K562 (cell line): ENCODE data around the gene CD164L2. TPM values are rescaled to one million over a fixed set of nuclear protein-coding genes. Genes with fewer than 3 reads are reported as not detected.

Experiments
- ATAC-seq: fragments of 200-7000 bp; cut with Tn5 transposase; 3 replicates; pipeline ENCODE4 v1.9.1; 2020; ENCODE audit warnings: moderate library complexity
- BruUV-seq: library from RNA; stranded (reverse); fragments of 400-500 nt; replicated peaks from 2 replicates; lab custom pipeline; 2021; lab: Mats Ljungman, UMichigan
- CTCF ChIA-PET: fragments of 300-600 bp; formaldehyde crosslinking; extraction: SDS; loops from one replicate; lab custom pipeline; 2021; ENCODE audit warnings: low intra/inter-chr PET ratio; lab: Yijun Ruan, JAX
- POLR2A ChIA-PET: fragments of 300-600, 350-650 bp; sonication (Branson Sonifier 250); formaldehyde crosslinking; extraction: SDS; loops from one replicate; lab custom pipeline; 2021; ENCODE audit warnings: antibody characterized with exemption, inconsistent platforms; lab: Yijun Ruan, JAX
- DNase-seq, 4 experiments: peaks; one replicate each; pipeline versions ENCODE4 v3.0.0 to v3.0.0-alpha.2; 2011 to 2018; ENCODE audit warnings: low spot score in 3 of 4, mixed read lengths in 3 of 4; ENCODE audit errors: extremely low read depth in 1 of 4
- FAIRE-seq: peaks from 2 replicates; lab custom pipeline; 2011; peaks lifted over from hg19 to GRCh38; lab: Jason Lieb, UNC
- H2AFZ ChIP-seq: 2 replicates; pipeline ENCODE4 v1.6.0; 2011; ENCODE audit warnings: low read depth, low read length, control low read depth, inconsistent platforms
- H3K27ac ChIP-seq: fragments of 200-600 bp; 3 replicates; pipeline ENCODE4 v1.8.0; 2011; ENCODE audit warnings: low read depth, mild to moderate bottlenecking, control low read depth, inconsistent platforms, low read length, moderate library complexity, mixed read lengths; ENCODE audit errors: extremely low read depth
- H3K27me3 ChIP-seq, 2 experiments: fragments of 300-600 bp in 1 of 2; 2 replicates in 1 of 2; 3 replicates in 1 of 2; pipeline versions ENCODE4 v1.6.0 to v1.8.0; 2011; ENCODE audit warnings: inconsistent platforms in 2 of 2, low read length in 2 of 2, mild to moderate bottlenecking in 1 of 2, mixed read lengths in 1 of 2, moderate library complexity in 1 of 2; ENCODE audit not compliant: control insufficient read depth in 2 of 2, insufficient read depth in 2 of 2
- H3K36me3 ChIP-seq: fragments of 300-600 bp; 3 replicates; pipeline ENCODE4 v1.8.0; 2011; ENCODE audit warnings: mild to moderate bottlenecking, low read length, inconsistent platforms; ENCODE audit not compliant: control insufficient read depth, insufficient read depth
- H3K4me1 ChIP-seq, 2 experiments: fragments of 200-600 bp in 1 of 2; replicated peaks in 1 of 2; 2 replicates in 1 of 2; 3 replicates in 1 of 2; pipeline versions ENCODE4 v1.5.1 to v1.8.0; 2011; ENCODE audit warnings: inconsistent platforms in 2 of 2, low read length in 2 of 2, mild to moderate bottlenecking in 1 of 2, mixed read lengths in 1 of 2, moderate library complexity in 1 of 2; ENCODE audit not compliant: control insufficient read depth in 2 of 2, insufficient read depth in 2 of 2
- H3K4me2 ChIP-seq: 2 replicates; pipeline ENCODE4 v1.6.1; 2011; ENCODE audit warnings: low read length, control low read depth, inconsistent platforms, mixed read lengths; ENCODE audit not compliant: insufficient read depth
- H3K4me3 ChIP-seq: fragments of 200-600 bp; sonication (generic), shearing (Covaris generic); 2 replicates; pipeline ENCODE4 v1.5.1; 2016; ENCODE audit warnings: control low read depth, inconsistent platforms
- H3K79me2 ChIP-seq: fragments of 200-600 bp; 3 replicates; pipeline ENCODE4 v1.8.0; 2011; ENCODE audit warnings: low read length, inconsistent platforms; ENCODE audit not compliant: control insufficient read depth, insufficient read depth
- H3K9ac ChIP-seq, 2 experiments: 2 replicates each; pipeline versions ENCODE4 v1.6.0 to v1.6.1; 2011; ENCODE audit warnings: low read depth in 2 of 2, low read length in 2 of 2, control low read depth in 1 of 2, inconsistent platforms in 1 of 2, mild to moderate bottlenecking in 1 of 2, mixed read lengths in 1 of 2; ENCODE audit not compliant: insufficient read depth in 1 of 2
- H3K9me1 ChIP-seq: one replicate; pipeline ENCODE4 v1.6.0; 2011; ENCODE audit warnings: inconsistent platforms, mild to moderate bottlenecking, low read length, moderate library complexity; ENCODE audit not compliant: control insufficient read depth, insufficient read depth
- H3K9me3 ChIP-seq: replicated peaks from 2 replicates; pipeline ENCODE4 v1.5.1; 2011; ENCODE audit warnings: low read depth, low read length, inconsistent platforms; ENCODE audit not compliant: control insufficient read depth, insufficient read depth
- H4K20me1 ChIP-seq: replicated peaks from 2 replicates; pipeline ENCODE4 v1.6.1; 2011; ENCODE audit warnings: low read length, inconsistent platforms, mixed read lengths; ENCODE audit not compliant: control insufficient read depth, insufficient read depth
- ARNT ChIP-seq, 2 experiments: fragments of 450-650 bp; IDR thresholded peaks; 2 replicates each; pipeline ENCODE4 v1.6.1; 2016; ENCODE audit warnings: mild to moderate bottlenecking in 1 of 2
- ETV6 ChIP-seq, 3 experiments: fragments of 150-350 bp in 1 of 3; sonication (generic) in 1 of 3; formaldehyde crosslinking in 1 of 3; IDR thresholded peaks; 2 replicates each; pipeline versions ENCODE4 v1.6.1 to v1.8.0; 2014 to 2022; ENCODE audit warnings: borderline replicate concordance in 2 of 3, low read depth in 2 of 3, antibody characterized with exemption in 1 of 3, low read length in 1 of 3, mild to moderate bottlenecking in 1 of 3, missing genetic modification reagents in 1 of 3
- PHF20 ChIP-seq: fragments of 450-650 bp; IDR thresholded peaks from 2 replicates; pipeline ENCODE4 v1.6.1; 2018; ENCODE audit not compliant: partially characterized antibody
- THAP12 ChIP-seq: fragments of 250-450 bp; sonication (Bioruptor Pico); IDR thresholded peaks from 2 replicates; pipeline ENCODE4 v1.9.0; 2021; ENCODE audit warnings: mild to moderate bottlenecking, inconsistent platforms
- TSC22D4 ChIP-seq: fragments of 450-650 bp; IDR thresholded peaks from 2 replicates; pipeline ENCODE4 v1.6.1; 2016; ENCODE audit warnings: missing genetic modification characterization, missing biosample characterization, control low read depth
- WGBS: fragments of 100-300 bp; shearing (Covaris generic); methylation state at CpG from one replicate; pipeline ENCODE4 v1.1.6; 2016; ENCODE audit warnings: low coverage, mixed read lengths; ENCODE audit not compliant: insufficient coverage; ENCODE audit errors: missing lambda C conversion rate; 5-methylcytosine and 5-hydroxymethylcytosine counted together
- in situ Hi-C: fragments of 300-500 bp; cut with MboI; formaldehyde crosslinking; loops from 4 replicates; pipeline ENCODE4 v1.15.0; 2018; ENCODE audit warnings: inconsistent platforms, mixed read lengths
- intact Hi-C: fragments of 100-400 bp; cut with micrococcal nuclease; formaldehyde crosslinking; loops from 2 replicates; pipeline ENCODE4 v1.14.2; 2022
- polyA plus RNA-seq, 8 experiments: library from polyadenylated mRNA; depleted of rRNA in 4 of 8; stranded (reverse) in 5 of 8; unstranded in 3 of 8; fragments of >200 nt; fragmentation: Nextera tagmentation in 2 of 8; fragmentation: Illumina TruSeq in 1 of 8; extraction: Ambion mirVana in 2 of 8; extraction: Trizol in 1 of 8; gene quantifications; 2 replicates each; pipeline versions ENCODE4 v1.2.1 to v1.2.3, GENCODE V29; 2011 to 2014; ENCODE audit warnings: inconsistent platforms in 1 of 8, missing spikeins in 1 of 8
- total RNA-seq, 7 experiments: library from RNA; depleted of rRNA in 6 of 7; stranded (reverse); fragments of >200 nt in 6 of 7; fragmentation: Illumina TruSeq in 2 of 7; extraction: Trizol in 2 of 7; gene quantifications; 2 replicates each; pipeline versions ENCODE4 v1.2.1 to v1.2.3, GENCODE V29; 2011 to 2021; ENCODE audit warnings: low replicate concordance in 1 of 7
- TF ChIP-seq, protein P1 (sequence below): sonication (generic); formaldehyde crosslinking; IDR thresholded peaks from 2 replicates; pipeline ENCODE4 v1.9.0; 2022; ENCODE audit warnings: mild to moderate bottlenecking, missing genetic modification reagents
- TF ChIP-seq, protein P2 (sequence below): sonication (generic); formaldehyde crosslinking; IDR thresholded peaks from 2 replicates; pipeline ENCODE4 v1.9.0; 2022; ENCODE audit warnings: mild to moderate bottlenecking, missing genetic modification reagents

CD164L2 gene
- total and polyA plus RNA-seq, 9 of the 15 experiments (the other 6 are each of a cell fraction or from before 2014, with no cell fraction given), result 0.08 to 0.92 (median 0.38) TPM; not detected in 1

- intact Hi-C loops (loop anchor here (5.0 kb wide), 2 partner anchors 33 to 57 kb away; partner anchors contain the start of gene GPR3), in situ Hi-C loops (no loop called here)
- CTCF ChIA-PET, result interaction anchor here (0.7 kb wide), 1 partner anchor 30 kb away, joined by 3 read pairs; no protein-coding TSS in a partner anchor
These were observed 24.2 kb downstream of the CD164L2 start for GRCh38 chr1:27358928-27359313.

More at GRCh38 chr1:27358928-27359313, 24.2 kb downstream of the CD164L2 start:
- Histone ChIP-seq H3K4me2 (no peak overlapping the region), H3K4me3 (no peak overlapping the region), H3K27ac (no peak overlapping the region), H3K9me3 (no peaks in the 10 kb centered on the region), H2AFZ (no peak overlapping the region), H3K4me1 (peaks cover 9 to 51% of the 10 kb centered on the region in 2 experiments), H3K36me3 (peaks cover 12% of the 10 kb centered on the region; the same call in 2 of the 3 replicates), H3K9ac (no peak overlapping the region), H3K79me2 (no peaks in the 10 kb centered on the region), H3K27me3 (no peaks in the 10 kb centered on the region), H4K20me1 (0 out of 2 replicates have a peak, but pooled peaks cover 10% of the 10 kb centered on the region), H3K9me1 (no peaks in the 10 kb centered on the region)
- no peak for TF ChIP-seq TSC22D4 (tag)
- TF ChIP-seq, protein P1, sequence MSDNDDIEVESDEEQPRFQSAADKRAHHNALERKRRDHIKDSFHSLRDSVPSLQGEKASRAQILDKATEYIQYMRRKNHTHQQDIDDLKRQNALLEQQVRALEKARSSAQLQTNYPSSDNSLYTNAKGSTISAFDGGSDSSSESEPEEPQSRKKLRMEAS, result 0 out of 2 replicates have a peak, but pooled peaks have one; percentile 35
- no peak for TF ChIP-seq ETV6 (IDR thresholded peaks at IDR 0.05; ENCODE audit: borderline replicate concordance in 1 of 2, low read depth in 2 of 2, low read length in 1 of 2)
- no peak for TF ChIP-seq ETV6 (CRISPR knock-in tag; IDR thresholded peaks at IDR 0.05; ENCODE audit: borderline replicate concordance)
- no peak for TF ChIP-seq ARNT (IDR thresholded peaks at IDR 0.05)
- TF ChIP-seq PHF20, result no peak
- TF ChIP-seq, protein P2, sequence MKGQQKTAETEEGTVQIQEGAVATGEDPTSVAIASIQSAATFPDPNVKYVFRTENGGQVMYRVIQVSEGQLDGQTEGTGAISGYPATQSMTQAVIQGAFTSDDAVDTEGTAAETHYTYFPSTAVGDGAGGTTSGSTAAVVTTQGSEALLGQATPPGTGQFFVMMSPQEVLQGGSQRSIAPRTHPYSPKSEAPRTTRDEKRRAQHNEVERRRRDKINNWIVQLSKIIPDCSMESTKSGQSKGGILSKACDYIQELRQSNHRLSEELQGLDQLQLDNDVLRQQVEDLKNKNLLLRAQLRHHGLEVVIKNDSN (CRISPR knock-in tag), result peak; percentile 7; the same call in 1 of the 2 replicates
- no peak for TF ChIP-seq THAP12
- BruUV-seq, result no TSS peak
- 78% methylated on average over 5 of the region's 5 CpGs for WGBS
- no peak for FAIRE-seq
- POLR2A ChIA-PET, result interaction anchor here (1.3 kb wide), 1 partner anchor 36 kb away, joined by 5 read pairs; no protein-coding TSS in a partner anchor
- DNase-seq, result no peak
- no peak for ATAC-seq
